Measurements from ENCODE around the gene ZNF862.

- TF ChIP-seq, protein P1, sequence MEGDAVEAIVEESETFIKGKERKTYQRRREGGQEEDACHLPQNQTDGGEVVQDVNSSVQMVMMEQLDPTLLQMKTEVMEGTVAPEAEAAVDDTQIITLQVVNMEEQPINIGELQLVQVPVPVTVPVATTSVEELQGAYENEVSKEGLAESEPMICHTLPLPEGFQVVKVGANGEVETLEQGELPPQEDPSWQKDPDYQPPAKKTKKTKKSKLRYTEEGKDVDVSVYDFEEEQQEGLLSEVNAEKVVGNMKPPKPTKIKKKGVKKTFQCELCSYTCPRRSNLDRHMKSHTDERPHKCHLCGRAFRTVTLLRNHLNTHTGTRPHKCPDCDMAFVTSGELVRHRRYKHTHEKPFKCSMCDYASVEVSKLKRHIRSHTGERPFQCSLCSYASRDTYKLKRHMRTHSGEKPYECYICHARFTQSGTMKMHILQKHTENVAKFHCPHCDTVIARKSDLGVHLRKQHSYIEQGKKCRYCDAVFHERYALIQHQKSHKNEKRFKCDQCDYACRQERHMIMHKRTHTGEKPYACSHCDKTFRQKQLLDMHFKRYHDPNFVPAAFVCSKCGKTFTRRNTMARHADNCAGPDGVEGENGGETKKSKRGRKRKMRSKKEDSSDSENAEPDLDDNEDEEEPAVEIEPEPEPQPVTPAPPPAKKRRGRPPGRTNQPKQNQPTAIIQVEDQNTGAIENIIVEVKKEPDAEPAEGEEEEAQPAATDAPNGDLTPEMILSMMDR (IDR thresholded peaks at IDR 0.05), result no peak
- no peak for TF ChIP-seq POLR2A (IDR thresholded peaks at IDR 0.05)
Measured at GRCh38 chr7:149851449-149851848, 13.3 kb downstream of the ZNF862 start.

All from Peyer's patch (tissue), 4 donors.